Measurements from ENCODE around the gene DDN.

DDN gene

DNA sequence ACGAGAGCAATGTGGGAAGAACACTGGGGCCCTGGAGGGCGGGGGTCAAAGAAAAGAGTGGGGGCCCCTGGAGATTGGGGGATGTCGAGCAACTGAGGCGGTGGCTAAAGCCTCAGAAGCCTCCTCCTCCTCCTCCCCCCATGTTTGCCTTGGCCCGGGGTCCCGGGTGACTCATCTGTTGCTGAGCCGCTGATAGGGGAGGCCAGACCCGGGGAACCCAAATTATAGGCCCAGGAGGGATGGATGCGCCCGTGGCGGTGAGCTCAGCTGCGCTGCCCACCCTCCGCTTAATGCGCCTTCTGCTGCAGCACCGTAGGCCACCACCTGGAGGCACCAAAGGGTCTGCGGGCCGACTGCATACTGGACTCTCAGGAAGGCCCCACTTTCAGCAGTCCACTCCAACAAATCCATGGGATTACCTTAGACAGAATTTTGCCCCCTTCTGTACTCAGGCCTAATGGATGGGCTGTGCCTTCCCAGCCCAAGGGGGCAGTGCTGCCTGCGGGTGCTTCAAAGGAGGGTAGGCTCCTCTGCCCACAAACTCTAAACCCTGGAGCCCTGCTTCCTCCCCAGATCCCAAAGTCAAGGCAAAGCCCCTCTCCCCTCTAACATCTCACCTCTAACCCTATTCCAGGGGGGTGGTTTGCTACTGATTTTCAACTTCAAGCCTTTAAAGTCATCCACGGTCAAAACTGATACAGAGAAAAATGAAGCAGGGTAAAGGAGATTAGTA is 25.1 kb downstream of the DDN start:
- Histone ChIP-seq H3K4me1 (ENCODE audit: insufficient read depth, insufficient read length) (peaks cover 23% of the 10 kb centered on the region), H3K27me3 (ENCODE audit: insufficient read depth, insufficient read length) (peaks cover 67% of the 10 kb centered on the region), H3K4me3 (ENCODE audit: insufficient read length, low read depth) (no peak overlapping the region), H3K9me3 (ENCODE audit: insufficient read depth, low read length) (peaks cover 2% of the 10 kb centered on the region; the same call in 1 of the 2 replicates), H3K36me3 (ENCODE audit: insufficient read depth, insufficient read length, low read length) (peaks cover 2% of the 10 kb centered on the region), H3K9ac (ENCODE audit: insufficient read length, low read depth) (no peak overlapping the region)
- TF ChIP-seq YY1 (IDR thresholded peaks at IDR 0.05; ENCODE audit: insufficient read depth, insufficient read length), result no peak
- TF ChIP-seq SUZ12 (IDR thresholded peaks at IDR 0.05; ENCODE audit: extremely low read depth, insufficient read depth, insufficient read length), result no peak
- no peak for TF ChIP-seq ZNF274 (IDR thresholded peaks at IDR 0.05; ENCODE audit: low read depth, low read length)
- DNase-seq (ENCODE audit: low read depth, low spot score), result no peak

DNA sequence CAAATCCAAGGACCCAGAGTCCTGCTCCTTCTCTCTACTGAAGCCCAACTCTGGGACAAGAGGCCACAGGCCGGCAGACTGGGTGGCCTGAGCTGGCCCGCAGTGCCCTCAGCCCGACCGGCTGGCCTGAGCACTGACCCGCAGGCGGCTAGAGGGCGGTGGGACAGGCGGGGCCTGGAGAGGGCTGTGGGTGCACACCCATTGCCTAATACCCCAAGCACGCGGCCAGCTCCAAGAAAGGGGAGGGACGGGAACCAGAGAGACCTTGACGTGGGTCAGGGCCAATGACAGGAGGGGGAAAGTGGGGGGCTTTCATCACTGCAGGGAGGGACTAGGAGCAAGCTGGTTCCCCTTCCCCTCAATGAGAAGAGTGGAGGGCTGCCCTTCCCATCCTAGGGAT is 25.6 kb downstream of the DDN start:
- Histone ChIP-seq H3K9ac (ENCODE audit: insufficient read length, low read depth) (no peak overlapping the region), H3K27me3 (ENCODE audit: insufficient read depth, insufficient read length) (peaks cover 62% of the 10 kb centered on the region), H3K4me3 (ENCODE audit: insufficient read length, low read depth) (no peak overlapping the region), H3K4me1 (ENCODE audit: insufficient read depth, insufficient read length) (peaks cover 21% of the 10 kb centered on the region), H3K36me3 (ENCODE audit: insufficient read depth, insufficient read length, low read length) (peaks cover 2% of the 10 kb centered on the region), H3K9me3 (ENCODE audit: insufficient read depth, low read length) (no peaks in the 10 kb centered on the region; the same call in 1 of the 2 replicates)
- DNase-seq (ENCODE audit: low read depth, low spot score), result no peak
- no peak for TF ChIP-seq ZNF274 (IDR thresholded peaks at IDR 0.05; ENCODE audit: low read depth, low read length)
- no peak for TF ChIP-seq SUZ12 (IDR thresholded peaks at IDR 0.05; ENCODE audit: extremely low read depth, insufficient read depth, insufficient read length)
- TF ChIP-seq YY1 (IDR thresholded peaks at IDR 0.05; ENCODE audit: insufficient read depth, insufficient read length), result no peak

DNA sequence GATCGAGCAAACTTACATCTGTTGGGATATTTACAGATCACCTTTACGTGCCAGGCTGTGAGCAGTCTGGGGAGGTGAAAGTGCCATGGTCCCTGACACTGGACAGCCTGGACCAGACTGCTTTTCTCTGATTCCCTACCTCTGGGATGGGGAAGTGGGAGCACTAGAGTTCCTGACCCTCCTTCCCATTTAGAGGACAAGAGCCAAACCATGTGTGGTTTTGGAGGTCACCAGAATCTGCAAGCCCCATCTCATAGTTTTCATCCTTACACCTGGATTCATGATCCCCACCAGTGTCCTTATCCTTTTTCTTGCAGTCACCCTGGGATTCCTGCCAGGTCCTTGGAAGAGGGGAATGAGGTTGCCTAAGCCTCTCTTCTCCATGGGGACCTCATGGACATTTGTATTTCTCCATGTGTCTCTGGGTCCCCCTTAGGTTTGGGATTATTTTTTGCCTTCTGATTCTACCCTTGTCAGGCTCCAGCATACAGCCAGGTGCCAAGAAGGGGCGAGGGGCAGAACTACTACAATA is 26.2 kb downstream of the DDN start:
- TF ChIP-seq YY1 (IDR thresholded peaks at IDR 0.05; ENCODE audit: insufficient read depth, insufficient read length), result no peak
- peaks cover 57% of the 10 kb centered on the region for H3K27me3 ChIP-seq (ENCODE audit: insufficient read depth, insufficient read length)
- H3K4me1 ChIP-seq (ENCODE audit: insufficient read depth, insufficient read length), result peaks cover 20% of the 10 kb centered on the region

DNA sequence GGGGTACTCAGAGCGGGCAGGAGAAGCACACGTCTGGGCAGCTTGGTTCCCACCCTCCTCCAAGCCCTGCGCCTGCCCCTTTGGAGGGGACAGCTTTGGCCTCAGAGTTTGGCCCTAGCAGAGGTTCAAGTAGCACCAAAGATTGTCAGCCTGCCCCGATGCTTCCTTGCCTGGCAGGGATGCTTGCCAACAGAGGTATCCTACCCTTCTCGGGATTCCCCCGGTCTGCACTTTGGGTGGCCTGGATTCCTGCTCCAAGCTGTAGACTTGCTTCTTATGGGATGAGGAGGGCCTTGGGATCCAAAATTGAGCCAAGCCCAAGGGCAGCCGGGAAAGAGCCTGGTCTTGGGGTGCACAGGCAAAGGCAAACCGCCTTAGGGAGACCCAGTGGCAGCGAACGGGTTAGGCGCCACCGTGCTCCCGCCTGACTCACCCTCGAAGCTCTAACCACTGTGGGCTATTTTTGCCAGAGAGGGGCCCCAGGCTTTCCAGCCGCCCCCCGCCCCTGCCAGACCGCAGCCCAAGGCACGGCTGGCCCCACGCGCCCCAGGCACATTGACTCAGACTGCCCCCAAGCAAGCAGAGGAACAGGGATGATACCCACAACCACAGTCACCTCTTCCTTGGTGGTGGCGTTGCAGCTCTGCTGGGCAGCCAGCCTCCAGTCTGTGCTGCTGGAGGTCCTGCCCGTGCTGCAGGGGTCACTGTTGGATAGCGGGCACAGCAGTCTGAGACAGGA is 26.8 kb downstream of the DDN start:
- peaks cover 22% of the 10 kb centered on the region for H3K4me1 ChIP-seq (ENCODE audit: insufficient read depth, insufficient read length)
- TF ChIP-seq YY1 (IDR thresholded peaks at IDR 0.05; ENCODE audit: insufficient read depth, insufficient read length) (no peak), ZNF274 (IDR thresholded peaks at IDR 0.05; ENCODE audit: low read depth, low read length) (no peak), SUZ12 (IDR thresholded peaks at IDR 0.05; ENCODE audit: extremely low read depth, insufficient read depth, insufficient read length) (no peak)
- H3K27me3 ChIP-seq (ENCODE audit: insufficient read depth, insufficient read length), result peaks cover 50% of the 10 kb centered on the region
- no peak for DNase-seq (ENCODE audit: low read depth, low spot score)
- peaks cover 5% of the 10 kb centered on the region for H3K36me3 ChIP-seq (ENCODE audit: insufficient read depth, insufficient read length, low read length)
- no peak overlapping the region for H3K4me3 ChIP-seq (ENCODE audit: insufficient read length, low read depth)
- peak overlapping the region; percentile 33 for H3K9ac ChIP-seq (ENCODE audit: insufficient read length, low read depth)
- no peaks in the 10 kb centered on the region for H3K9me3 ChIP-seq (ENCODE audit: insufficient read depth, low read length)

More for the DNA sequence above, 26.2 kb downstream of the DDN start:
- Histone ChIP-seq H3K36me3 (ENCODE audit: insufficient read depth, insufficient read length, low read length) (peaks cover 2% of the 10 kb centered on the region), H3K9me3 (ENCODE audit: insufficient read depth, low read length) (no peaks in the 10 kb centered on the region; the same call in 1 of the 2 replicates), H3K9ac (ENCODE audit: insufficient read length, low read depth) (peak overlapping the region; percentile 7), H3K4me3 (ENCODE audit: insufficient read length, low read depth) (no peak overlapping the region)
- no peak for DNase-seq (ENCODE audit: low read depth, low spot score)

DNA sequence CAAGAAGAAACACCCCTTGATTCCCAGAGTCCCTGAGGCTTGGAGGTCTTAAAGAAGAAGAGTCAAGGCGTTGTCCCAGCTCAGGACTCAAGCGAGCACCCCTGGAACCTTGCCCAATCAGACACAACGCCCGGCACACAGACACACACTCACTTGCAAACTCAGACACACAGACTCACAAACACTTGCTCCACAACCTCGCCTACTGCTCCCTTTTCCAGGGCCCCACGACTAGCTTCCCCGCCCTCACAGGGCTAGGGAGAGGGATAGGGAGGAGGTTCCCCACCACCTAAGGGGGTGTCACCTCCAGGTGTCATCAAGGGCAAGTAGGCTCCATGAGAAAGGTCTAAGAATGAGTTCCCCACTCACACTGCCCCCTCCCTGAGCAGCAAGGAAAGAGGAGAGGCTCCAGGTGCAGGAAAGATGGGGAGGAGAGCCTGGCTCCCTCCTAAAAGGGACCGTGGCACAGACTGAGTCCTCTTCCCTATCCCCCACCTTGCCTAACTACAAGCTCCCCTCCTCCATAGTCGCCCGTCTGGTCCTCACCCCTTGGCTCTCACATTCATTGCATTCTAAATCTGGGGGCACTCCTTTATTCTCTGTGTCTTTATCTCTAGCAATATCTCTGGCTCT is 28.4 kb downstream of the DDN start:
- H3K27me3 ChIP-seq (ENCODE audit: insufficient read depth, insufficient read length), result peaks cover 42% of the 10 kb centered on the region
- H3K9me3 ChIP-seq (ENCODE audit: insufficient read depth, low read length), result no peaks in the 10 kb centered on the region
- H3K9ac ChIP-seq (ENCODE audit: insufficient read length, low read depth), result peak overlapping the region; percentile 95
- H3K4me3 ChIP-seq (ENCODE audit: insufficient read length, low read depth), result peak overlapping the region; percentile 72
- DNase-seq (ENCODE audit: low read depth, low spot score), result no peak
- TF ChIP-seq YY1 (IDR thresholded peaks at IDR 0.05; ENCODE audit: insufficient read depth, insufficient read length) (no peak), ZNF274 (IDR thresholded peaks at IDR 0.05; ENCODE audit: low read depth, low read length) (no peak), SUZ12 (IDR thresholded peaks at IDR 0.05; ENCODE audit: extremely low read depth, insufficient read depth, insufficient read length) (no peak)
- peaks cover 14% of the 10 kb centered on the region for H3K36me3 ChIP-seq (ENCODE audit: insufficient read depth, insufficient read length, low read length)
- H3K4me1 ChIP-seq (ENCODE audit: insufficient read depth, insufficient read length), result peaks cover 31% of the 10 kb centered on the region

DNA sequence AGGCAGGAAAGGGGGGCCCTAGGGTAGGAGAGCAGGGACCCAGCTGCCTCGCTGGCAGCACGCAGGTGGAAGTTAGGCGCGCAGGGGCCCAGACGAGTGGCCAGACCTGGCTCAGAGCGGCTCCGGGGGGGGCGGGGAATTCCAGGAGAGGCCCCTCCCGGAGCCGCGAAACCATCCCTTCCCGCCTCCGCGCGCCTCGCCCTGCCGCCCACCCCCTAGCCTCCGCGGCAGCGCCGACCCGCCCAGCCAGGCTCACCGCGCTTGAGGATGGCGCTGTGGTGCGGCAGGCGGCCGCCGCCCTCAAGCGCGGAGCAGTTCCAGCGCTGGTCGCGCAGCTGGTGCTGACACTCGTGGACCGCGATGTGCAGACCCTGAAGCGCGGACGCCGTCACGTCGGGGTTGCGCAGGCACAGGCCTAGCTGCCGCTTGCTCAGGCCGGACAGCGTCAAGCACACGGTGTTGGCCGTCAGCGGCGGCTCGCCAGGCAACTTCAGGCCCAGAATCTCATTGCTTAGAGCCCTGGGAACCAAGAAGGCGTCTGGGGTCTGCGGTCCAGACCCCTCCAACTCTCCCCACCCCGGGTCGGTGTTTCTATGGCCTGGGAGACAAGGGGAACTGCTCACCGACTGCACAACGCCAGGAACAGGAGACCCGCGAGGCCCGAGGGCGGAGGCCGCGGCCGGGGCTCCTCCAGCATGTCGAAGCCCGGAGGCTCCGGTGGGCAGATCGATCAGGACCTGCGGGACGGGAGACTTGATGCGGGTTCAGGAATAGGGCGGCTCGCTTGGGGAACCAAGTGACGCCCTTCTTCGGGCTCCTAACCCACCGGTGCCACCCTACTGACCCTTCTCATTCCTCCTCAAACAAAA is 29.1 kb downstream of the DDN start:
- peaks cover 16% of the 10 kb centered on the region for H3K36me3 ChIP-seq (ENCODE audit: insufficient read depth, insufficient read length, low read length)
- H3K9me3 ChIP-seq (ENCODE audit: insufficient read depth, low read length), result no peaks in the 10 kb centered on the region
- peaks cover 34% of the 10 kb centered on the region for H3K4me1 ChIP-seq (ENCODE audit: insufficient read depth, insufficient read length)
- H3K27me3 ChIP-seq (ENCODE audit: insufficient read depth, insufficient read length), result peaks cover 39% of the 10 kb centered on the region
- peak overlapping the region; percentile 95 for H3K9ac ChIP-seq (ENCODE audit: insufficient read length, low read depth)
- no peak for DNase-seq (ENCODE audit: low read depth, low spot score)
- TF ChIP-seq SUZ12 (IDR thresholded peaks at IDR 0.05; ENCODE audit: extremely low read depth, insufficient read depth, insufficient read length), result no peak
- TF ChIP-seq YY1 (IDR thresholded peaks at IDR 0.05; ENCODE audit: insufficient read depth, insufficient read length), result no peak
- no peak for TF ChIP-seq ZNF274 (IDR thresholded peaks at IDR 0.05; ENCODE audit: low read depth, low read length)
- peak overlapping the region; percentile 72 for H3K4me3 ChIP-seq (ENCODE audit: insufficient read length, low read depth)

Measured in NT2/D1 (cell line).